Activated CD4-positive, alpha-beta T cell treated with anti-CD3 and anti-CD28 coated beads for 36 hours (primary cell): Measurements from ENCODE around the gene HSPA12B. TPM values are rescaled to one million over a fixed set of nuclear protein-coding genes. Genes with fewer than 3 reads are reported as not detected.

Source experiments
- ATAC-seq: fragments of 200-7000 bp; cut with Tn5 transposase; one replicate; pipeline ENCODE4 v1.10.0; 2021; ENCODE audit warnings: mild to moderate bottlenecking, moderate library complexity
- CTCF ChIA-PET: fragments of 350-600 bp; sonication (Branson Sonifier 250); formaldehyde crosslinking; loops from one replicate; lab custom pipeline; 2021; ENCODE audit warnings: antibody characterized with exemption; lab: Charles Lee
- POLR2A ChIA-PET: fragments of 350-600 bp; sonication (Branson Sonifier 250); formaldehyde crosslinking; loops from one replicate; lab custom pipeline; 2021; ENCODE audit warnings: antibody characterized with exemption, inconsistent platforms; lab: Charles Lee
- DNase-seq: peaks from one replicate; pipeline ENCODE4 v3.0.0-alpha.2; 2020
- H3K27ac Mint-ChIP-seq: one replicate; pipeline ENCODE4 v1.8.0; 2021; ENCODE audit warnings: mixed read lengths
- H3K27me3 Mint-ChIP-seq: one replicate; pipeline ENCODE4 v1.8.0; 2021; ENCODE audit warnings: mixed read lengths
- H3K36me3 Mint-ChIP-seq: one replicate; pipeline ENCODE4 v1.8.0; 2021; ENCODE audit warnings: low read depth, mixed read lengths
- H3K4me1 Mint-ChIP-seq: one replicate; pipeline ENCODE4 v1.8.0; 2021; ENCODE audit warnings: mixed read lengths
- H3K4me3 Mint-ChIP-seq: one replicate; pipeline ENCODE4 v1.8.0; 2021; ENCODE audit warnings: mild to moderate bottlenecking, moderate library complexity, mixed read lengths
- H3K9me3 Mint-ChIP-seq: one replicate; pipeline ENCODE4 v1.8.0; 2021; ENCODE audit warnings: low read depth, mixed read lengths
- intact Hi-C, 2 experiments: fragments of 100-400 bp; cut with DNase I in 1 of 2; cut with micrococcal nuclease in 1 of 2; formaldehyde crosslinking; loops; one replicate each; pipeline versions ENCODE4 v1.14.2 to v1.15.1; 2022 to 2024; cut with DNase I, micrococcal nuclease
- total RNA-seq, 2 experiments: library from RNA; stranded (reverse); gene quantifications; one replicate each; pipeline ENCODE4 v1.2.3, GENCODE V29; 2021

The HSPA12B gene, protein sequence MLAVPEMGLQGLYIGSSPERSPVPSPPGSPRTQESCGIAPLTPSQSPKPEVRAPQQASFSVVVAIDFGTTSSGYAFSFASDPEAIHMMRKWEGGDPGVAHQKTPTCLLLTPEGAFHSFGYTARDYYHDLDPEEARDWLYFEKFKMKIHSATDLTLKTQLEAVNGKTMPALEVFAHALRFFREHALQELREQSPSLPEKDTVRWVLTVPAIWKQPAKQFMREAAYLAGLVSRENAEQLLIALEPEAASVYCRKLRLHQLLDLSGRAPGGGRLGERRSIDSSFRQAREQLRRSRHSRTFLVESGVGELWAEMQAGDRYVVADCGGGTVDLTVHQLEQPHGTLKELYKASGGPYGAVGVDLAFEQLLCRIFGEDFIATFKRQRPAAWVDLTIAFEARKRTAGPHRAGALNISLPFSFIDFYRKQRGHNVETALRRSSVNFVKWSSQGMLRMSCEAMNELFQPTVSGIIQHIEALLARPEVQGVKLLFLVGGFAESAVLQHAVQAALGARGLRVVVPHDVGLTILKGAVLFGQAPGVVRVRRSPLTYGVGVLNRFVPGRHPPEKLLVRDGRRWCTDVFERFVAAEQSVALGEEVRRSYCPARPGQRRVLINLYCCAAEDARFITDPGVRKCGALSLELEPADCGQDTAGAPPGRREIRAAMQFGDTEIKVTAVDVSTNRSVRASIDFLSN
- total RNA-seq, result not detected

DNA sequence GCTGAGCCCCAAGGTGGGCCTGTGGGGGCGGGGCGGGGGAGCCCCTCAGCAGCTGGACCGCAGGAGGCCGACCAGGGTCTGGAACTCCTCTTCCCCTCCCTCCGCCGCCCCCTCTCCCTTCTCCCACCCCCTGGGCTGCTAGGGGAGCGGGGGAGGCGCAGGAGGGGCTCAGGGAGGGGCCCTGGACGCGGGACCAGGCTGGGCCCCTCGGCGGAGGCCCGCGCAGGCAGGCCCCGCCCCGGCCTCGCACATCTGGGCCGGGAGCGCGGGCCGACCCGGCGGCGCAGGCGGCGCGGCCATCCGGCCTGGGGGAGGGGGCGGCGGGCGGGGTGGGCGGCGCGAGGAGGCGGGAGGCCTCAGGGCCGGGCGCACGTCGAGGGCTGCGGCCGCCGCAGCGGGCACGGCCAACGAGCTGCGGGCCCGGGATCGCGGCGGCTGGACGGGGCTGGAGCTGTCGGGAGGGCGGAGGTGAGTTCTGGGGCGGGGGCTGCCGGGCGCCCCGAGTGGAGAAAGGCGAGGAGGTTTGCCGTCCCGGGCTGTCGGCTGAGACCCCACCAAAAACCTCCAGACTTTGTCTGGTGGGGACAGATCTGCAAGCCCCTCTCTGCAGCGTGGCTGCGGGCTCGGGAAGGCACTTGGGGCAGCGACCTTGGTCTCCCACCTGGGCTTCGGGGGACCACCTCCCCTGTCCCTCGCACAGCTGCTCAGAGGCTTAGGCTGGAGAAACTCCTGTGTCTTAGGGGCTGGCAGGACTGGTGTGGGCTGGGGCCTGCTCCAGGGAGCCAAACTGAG lies at the start of gene HSPA12B:
Gene HSPA12B (plus strand): TSS at position 359 of the 792 bp plus-strand sequence. CDS start 5,990 bp downstream, outside the sequence.
- CTCF ChIA-PET, result no interaction called here
- no peak within 1 kb of the TSS for H3K4me3 Mint-ChIP-seq
- ATAC-seq, result no peak

DNA sequence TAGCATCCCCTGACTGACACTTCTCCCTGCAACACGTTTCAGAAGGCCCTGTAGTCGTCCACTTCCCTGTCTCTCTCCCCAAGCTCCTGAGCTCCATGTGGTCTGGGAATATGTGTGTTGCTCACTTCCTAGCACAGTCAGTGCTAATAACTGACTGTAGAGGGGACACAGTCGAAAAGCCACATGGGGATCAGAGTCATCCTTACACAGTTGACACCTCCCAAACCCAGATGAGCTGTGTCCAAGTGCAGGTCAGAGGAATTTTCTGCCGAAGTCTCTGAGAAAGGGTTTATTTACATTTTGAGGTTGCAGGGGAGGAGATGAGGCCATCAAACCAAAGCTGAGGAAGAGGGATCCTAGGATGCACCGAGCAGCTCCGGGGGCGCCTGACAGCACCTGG lies 47.1 kb upstream of the HSPA12B start:
- no peaks in the 10 kb centered on the region for H3K9me3 Mint-ChIP-seq
- ChIA-PET CTCF (interaction anchor here (0.8 to 0.9 kb wide), 2 partner anchors 8 to 9 kb away, joined by 3 to 4 read pairs; no protein-coding TSS in a partner anchor), POLR2A (no interaction called here)
- peaks cover 4% of the 10 kb centered on the region for H3K4me1 Mint-ChIP-seq
- H3K4me3 Mint-ChIP-seq, result no peak overlapping the region
- no peak overlapping the region for H3K27ac Mint-ChIP-seq
- no peak for DNase-seq
- intact Hi-C loops, result no loop called here
- peaks cover 24% of the 10 kb centered on the region for H3K27me3 Mint-ChIP-seq
- no peaks in the 10 kb centered on the region for H3K36me3 Mint-ChIP-seq
- ATAC-seq, result no peak

More for the DNA sequence above, at the start of gene HSPA12B:
- POLR2A ChIA-PET, result no interaction called here
- no peak for DNase-seq
- Mint-ChIP-seq H3K4me1 (no peaks in the 10 kb centered on the region), H3K27ac (no peak within 1 kb of the TSS), H3K36me3 (no peaks in the 10 kb centered on the region), H3K27me3 (peaks cover 33% of the 10 kb centered on the region), H3K9me3 (no peaks in the 10 kb centered on the region)
- intact Hi-C loops, result no loop called here

DNA sequence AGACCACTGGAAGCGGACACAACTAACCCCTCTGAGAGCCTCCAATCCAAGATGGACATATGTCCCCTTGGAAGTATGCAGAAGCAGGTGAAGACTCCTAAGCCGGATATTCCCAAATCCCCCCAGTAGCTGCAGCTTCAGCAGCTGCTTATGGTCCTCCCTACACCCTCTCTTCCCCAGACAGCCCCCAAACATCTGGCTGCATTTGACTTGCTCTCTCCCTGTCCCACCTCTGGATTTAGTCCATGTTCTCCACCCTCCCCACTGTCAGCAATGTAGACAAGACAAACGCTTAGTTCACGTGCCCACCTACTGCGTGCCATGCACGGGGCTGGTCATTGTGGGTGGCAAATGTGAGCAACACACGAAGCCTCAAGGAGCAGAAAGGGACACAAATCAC lies 46.1 kb upstream of the HSPA12B start:
- Mint-ChIP-seq H3K4me3 (no peak overlapping the region), H3K27ac (no peak overlapping the region), H3K27me3 (peaks cover 19% of the 10 kb centered on the region), H3K36me3 (no peaks in the 10 kb centered on the region), H3K4me1 (no peaks in the 10 kb centered on the region), H3K9me3 (no peaks in the 10 kb centered on the region)
- ChIA-PET CTCF (interaction anchor here (0.6 to 1.5 kb wide), 3 partner anchors 9 to 405 kb away, joined by 3 to 5 read pairs (median 5); no protein-coding TSS in a partner anchor), POLR2A (no interaction called here)
- no peak for ATAC-seq
- DNase-seq, result no peak
- intact Hi-C loops, result no loop called here

DNA sequence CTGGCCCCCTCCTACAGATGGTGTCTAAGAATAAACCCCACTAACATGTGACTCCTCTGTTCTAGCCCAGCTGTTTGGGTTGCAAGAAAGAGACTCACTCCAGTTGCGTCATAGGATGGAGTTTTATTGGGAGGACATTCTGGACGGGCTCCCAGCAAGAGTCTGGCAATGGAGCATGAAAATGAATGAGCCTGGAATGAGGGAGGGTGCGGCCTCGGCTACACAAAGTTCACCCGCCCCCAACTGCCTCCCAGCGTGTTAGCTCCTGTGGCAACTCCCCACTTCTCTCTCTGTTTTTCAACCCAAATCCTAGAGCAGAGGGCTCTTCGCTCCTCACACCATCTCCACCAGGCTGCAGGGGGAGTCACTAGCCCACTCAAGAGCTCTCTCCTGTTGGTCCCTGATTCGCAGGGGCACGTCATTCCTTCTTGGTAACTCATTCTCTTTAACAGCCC lies 45.6 kb upstream of the HSPA12B start:
- H3K36me3 Mint-ChIP-seq, result no peaks in the 10 kb centered on the region
- peaks cover 19% of the 10 kb centered on the region for H3K27me3 Mint-ChIP-seq
- ChIA-PET CTCF (interaction anchor here (0.7 to 1.5 kb wide), 3 partner anchors 9 to 271 kb away, joined by 3 to 5 read pairs (median 3); no protein-coding TSS in a partner anchor), POLR2A (no interaction called here)
- H3K9me3 Mint-ChIP-seq, result no peaks in the 10 kb centered on the region
- no peak overlapping the region for H3K27ac Mint-ChIP-seq
- H3K4me3 Mint-ChIP-seq, result no peak overlapping the region
- ATAC-seq (no peak), DNase-seq (no peak)
- intact Hi-C loops, result no loop called here
- H3K4me1 Mint-ChIP-seq, result no peaks in the 10 kb centered on the region

DNA sequence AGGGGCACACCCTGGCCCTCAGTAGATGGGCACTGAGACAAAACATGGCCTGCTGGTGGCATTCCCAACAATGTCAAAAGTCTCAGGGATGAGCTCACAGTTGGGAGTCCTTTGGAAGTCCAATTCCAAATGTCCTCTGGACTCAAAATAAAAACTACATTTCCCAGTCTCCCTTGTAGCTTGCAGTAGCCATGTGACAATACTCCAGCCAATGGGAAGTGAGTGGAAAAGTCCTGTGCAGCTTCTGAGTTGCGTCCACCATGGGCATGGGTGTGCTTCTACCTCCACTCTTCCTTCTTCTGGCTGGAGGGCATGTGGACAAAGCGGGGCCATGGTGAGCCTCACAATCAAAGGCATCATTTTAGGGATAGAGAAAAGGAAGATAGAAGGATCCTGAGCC lies 44.8 kb upstream of the HSPA12B start:
- DNase-seq, result no peak
- Mint-ChIP-seq H3K27me3 (peaks cover 15% of the 10 kb centered on the region), H3K27ac (no peak overlapping the region), H3K4me3 (no peak overlapping the region), H3K9me3 (no peaks in the 10 kb centered on the region), H3K36me3 (no peaks in the 10 kb centered on the region), H3K4me1 (no peaks in the 10 kb centered on the region)
- intact Hi-C loops, result no loop called here
- CTCF ChIA-PET, result interaction anchor here (0.7 to 1.5 kb wide), 6 partner anchors 8 to 272 kb away, joined by 3 to 11 read pairs (median 4); no protein-coding TSS in a partner anchor
- no peak for ATAC-seq
- POLR2A ChIA-PET, result no interaction called here

DNA sequence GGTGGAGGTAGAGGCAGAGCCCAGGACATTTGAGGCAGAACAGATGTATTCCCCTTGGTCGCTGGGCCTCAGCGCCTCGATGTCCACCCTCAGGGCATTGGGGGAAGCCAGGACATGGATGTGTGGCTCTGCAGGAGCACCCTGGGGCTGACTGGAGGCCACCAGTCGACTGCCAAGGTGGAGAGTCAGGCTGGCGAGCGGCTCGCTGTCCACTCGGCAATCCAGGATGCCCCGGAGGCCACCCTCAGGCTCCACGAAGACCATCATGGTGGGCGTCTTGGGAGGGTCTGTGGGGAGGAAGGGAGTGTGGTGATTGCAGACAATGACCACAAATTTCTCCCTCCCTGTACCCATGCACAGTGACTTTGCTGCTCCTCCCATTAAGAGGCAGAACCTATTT lies 42.5 kb upstream of the HSPA12B start:
- DNase-seq, result no peak
- Mint-ChIP-seq H3K4me3 (no peak overlapping the region), H3K9me3 (no peaks in the 10 kb centered on the region), H3K36me3 (no peaks in the 10 kb centered on the region), H3K27ac (no peak overlapping the region), H3K4me1 (no peaks in the 10 kb centered on the region), H3K27me3 (peaks cover 7% of the 10 kb centered on the region)
- ChIA-PET POLR2A (interaction anchor here (0.6 kb wide), 1 partner anchor 18 kb away, joined by 5 read pairs; no protein-coding TSS in a partner anchor), CTCF (interaction anchor here (0.8 to 1.4 kb wide), 3 partner anchors 14 to 167 kb away, joined by 3 to 4 read pairs (median 3); no protein-coding TSS in a partner anchor)
- intact Hi-C loops, result loop anchor here in 1 of 2 experiments (5.0 kb wide), 1 partner anchor 172 kb away; no protein-coding TSS in a partner anchor
- no peak for ATAC-seq

DNA sequence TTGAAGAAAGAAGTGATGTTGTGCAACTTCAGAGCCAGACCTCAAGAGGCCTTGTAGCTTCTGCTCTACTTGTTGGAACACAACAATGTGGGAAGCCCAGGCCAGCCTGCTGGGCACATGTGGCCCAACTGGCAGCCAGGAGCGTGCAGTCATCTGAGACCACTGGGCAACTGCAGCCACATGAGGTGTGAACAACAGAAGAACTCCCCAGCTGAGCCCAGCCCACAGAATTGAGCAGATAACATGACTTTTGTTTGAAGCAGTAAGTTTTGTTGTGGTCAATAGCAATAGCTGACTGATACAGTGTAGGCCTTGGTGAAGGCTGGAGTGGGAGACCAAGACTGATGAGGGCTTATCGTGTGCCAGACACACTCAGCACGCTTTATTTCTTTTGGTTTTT lies 42.1 kb upstream of the HSPA12B start:
- DNase-seq, result no peak
- Mint-ChIP-seq H3K36me3 (no peaks in the 10 kb centered on the region), H3K9me3 (no peaks in the 10 kb centered on the region), H3K4me3 (no peak overlapping the region), H3K27ac (no peak overlapping the region), H3K4me1 (no peaks in the 10 kb centered on the region), H3K27me3 (peaks cover 7% of the 10 kb centered on the region)
- CTCF ChIA-PET, result interaction anchor here (1.0 to 1.4 kb wide), 2 partner anchors 14 to 20 kb away, joined by 3 to 4 read pairs; no protein-coding TSS in a partner anchor
- POLR2A ChIA-PET, result interaction anchor here (0.6 kb wide), 1 partner anchor 18 kb away, joined by 5 read pairs; no protein-coding TSS in a partner anchor
- intact Hi-C loops, result loop anchor here in 1 of 2 experiments (5.0 kb wide), 1 partner anchor 172 kb away; no protein-coding TSS in a partner anchor
- ATAC-seq, result no peak

DNA sequence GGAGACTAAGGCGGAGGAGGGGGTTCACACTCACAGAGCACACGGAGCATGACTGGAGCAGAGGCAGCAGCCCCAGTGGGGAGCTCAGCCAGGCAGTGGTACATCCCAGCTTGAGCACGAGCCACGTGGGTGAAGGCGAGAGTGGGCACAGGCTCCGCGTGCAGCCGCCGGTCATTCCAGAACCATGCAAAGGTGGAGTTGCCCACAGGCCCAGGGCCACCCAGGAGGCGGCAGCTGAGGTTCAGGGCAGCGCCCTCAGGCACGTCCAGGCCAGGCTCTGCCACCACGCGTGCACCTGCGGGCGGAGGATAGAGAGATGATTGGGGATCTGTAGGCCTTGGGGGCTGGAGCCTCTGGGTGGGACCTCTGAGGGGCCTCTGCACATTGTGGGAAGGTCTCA lies 41.2 kb upstream of the HSPA12B start:
- peaks cover 7% of the 10 kb centered on the region for H3K27me3 Mint-ChIP-seq
- ChIA-PET POLR2A (no interaction called here), CTCF (interaction anchor here (0.6 kb wide), 2 partner anchors 15 to 1175 kb away, joined by 3 to 6 read pairs; no protein-coding TSS in a partner anchor)
- H3K36me3 Mint-ChIP-seq, result no peaks in the 10 kb centered on the region
- H3K9me3 Mint-ChIP-seq, result no peaks in the 10 kb centered on the region
- DNase-seq (no peak), ATAC-seq (no peak)
- intact Hi-C loops, result loop anchor here in 1 of 2 experiments (5.0 kb wide), 1 partner anchor 171 kb away; no protein-coding TSS in a partner anchor
- H3K27ac Mint-ChIP-seq, result no peak overlapping the region
- no peaks in the 10 kb centered on the region for H3K4me1 Mint-ChIP-seq
- H3K4me3 Mint-ChIP-seq, result no peak overlapping the region

DNA sequence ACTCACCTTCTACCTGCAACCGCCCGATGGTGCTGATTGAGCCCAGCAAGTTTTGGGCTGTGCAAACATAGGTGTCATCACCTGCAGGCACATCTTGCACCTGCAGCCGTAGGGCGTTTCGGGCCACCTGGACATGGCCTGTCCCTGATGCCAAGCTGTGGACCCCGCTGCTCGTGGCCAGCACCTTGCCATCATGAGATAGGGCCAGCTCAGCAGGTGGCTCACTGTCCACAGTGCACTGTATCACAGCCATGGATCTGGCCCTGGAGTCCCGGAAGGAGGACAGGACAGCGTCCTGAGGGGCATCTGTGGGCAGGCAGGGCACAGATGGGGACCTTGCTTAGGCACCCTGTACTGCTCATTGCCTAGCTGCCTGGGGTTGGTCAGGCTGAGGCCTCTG lies 40.6 kb upstream of the HSPA12B start:
- no peak overlapping the region for H3K27ac Mint-ChIP-seq
- ChIA-PET POLR2A (no interaction called here), CTCF (interaction anchor here (0.6 kb wide), 2 partner anchors 16 to 1175 kb away, joined by 3 to 6 read pairs; no protein-coding TSS in a partner anchor)
- no peaks in the 10 kb centered on the region for H3K36me3 Mint-ChIP-seq
- no peak overlapping the region for H3K4me3 Mint-ChIP-seq
- no peaks in the 10 kb centered on the region for H3K9me3 Mint-ChIP-seq
- ATAC-seq, result no peak
- DNase-seq, result no peak
- no peaks in the 10 kb centered on the region for H3K4me1 Mint-ChIP-seq
- intact Hi-C loops, result loop anchor here in 1 of 2 experiments (5.0 kb wide), 1 partner anchor 170 kb away; no protein-coding TSS in a partner anchor
- peaks cover 5% of the 10 kb centered on the region for H3K27me3 Mint-ChIP-seq

DNA sequence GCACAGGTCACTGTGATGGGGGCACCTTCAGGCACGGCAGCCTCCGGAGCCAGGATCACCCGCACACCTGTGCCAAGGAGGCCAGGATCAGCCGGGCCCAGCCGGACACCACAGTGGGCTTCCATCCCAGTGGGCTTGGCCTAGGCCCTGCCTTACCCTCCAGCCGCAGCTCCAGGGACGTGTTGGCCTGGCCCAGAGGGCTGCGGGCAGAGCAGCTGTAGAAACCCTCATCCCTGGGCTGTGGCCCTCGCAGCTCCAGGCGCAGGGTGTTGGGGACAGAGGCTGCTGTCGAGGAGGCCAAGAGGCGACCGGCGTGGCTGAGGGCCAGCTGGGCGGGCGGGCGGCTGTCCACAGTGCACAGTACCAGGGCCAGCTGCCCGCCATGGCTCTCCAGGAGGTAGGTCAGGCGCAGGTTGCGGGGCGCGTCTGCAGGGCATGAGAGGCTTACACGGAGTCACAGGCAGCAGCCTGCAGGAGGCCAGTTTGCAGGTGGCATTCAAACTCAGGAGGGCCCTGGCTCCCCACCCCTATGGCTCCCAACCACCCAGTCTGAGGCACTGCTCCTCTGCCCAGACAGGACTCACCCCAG lies 39.7 kb upstream of the HSPA12B start:
- intact Hi-C loops, result loop anchor here in 1 of 2 experiments (5.0 kb wide), 1 partner anchor 170 kb away; no protein-coding TSS in a partner anchor
- H3K36me3 Mint-ChIP-seq, result no peaks in the 10 kb centered on the region
- DNase-seq (no peak), ATAC-seq (no peak)
- no peak overlapping the region for H3K4me3 Mint-ChIP-seq
- H3K27ac Mint-ChIP-seq, result no peak overlapping the region
- no peaks in the 10 kb centered on the region for H3K4me1 Mint-ChIP-seq
- CTCF ChIA-PET, result interaction anchor here (0.6 kb wide), 1 partner anchor 430 kb away, joined by 4 read pairs; no protein-coding TSS in a partner anchor
- POLR2A ChIA-PET, result no interaction called here
- H3K9me3 Mint-ChIP-seq, result no peaks in the 10 kb centered on the region
- H3K27me3 Mint-ChIP-seq, result peaks cover under 1% of the 10 kb centered on the region
